ENCODE results near the gene EFCAB9. TPM values are rescaled to one million over a fixed set of nuclear protein-coding genes. Genes with fewer than 3 reads are reported as not detected.

EFCAB9 gene
- total RNA-seq: not detected in 2 replicates

DNA sequence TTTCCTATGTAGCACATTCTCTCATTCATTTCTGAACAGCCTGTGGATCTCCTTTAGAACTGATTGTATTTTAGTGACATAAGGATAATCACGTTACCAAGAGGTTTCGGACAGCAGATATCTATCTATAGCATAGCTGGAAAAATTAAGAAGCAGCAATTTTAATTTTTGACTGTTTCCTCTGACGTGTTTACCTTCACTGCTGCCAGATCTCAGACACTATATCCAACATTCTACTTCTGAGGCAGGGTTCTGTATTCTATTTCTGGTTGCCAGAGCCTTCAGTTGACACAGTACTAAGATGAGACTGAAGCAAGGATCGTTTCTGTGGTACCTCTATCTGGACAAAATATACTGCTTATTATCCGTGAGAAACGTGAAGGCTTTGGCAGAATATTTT, at the start of gene EFCAB9:
TSS of gene EFCAB9 (plus strand) at position 301 of the 400 bp plus-strand sequence. CDS start at position 302, 1 bp downstream.
- DNase-seq (ENCODE audit: low read depth) (no peak), FAIRE-seq (no peak)
- H3K4me3 ChIP-seq (ENCODE audit: low read depth, low read length): no peak within 1 kb of the TSS
- no peaks in the 10 kb centered on the region for H3K27me3 ChIP-seq (ENCODE audit: control insufficient read depth, insufficient read depth, low read length)
- TF ChIP-seq, protein P1, sequence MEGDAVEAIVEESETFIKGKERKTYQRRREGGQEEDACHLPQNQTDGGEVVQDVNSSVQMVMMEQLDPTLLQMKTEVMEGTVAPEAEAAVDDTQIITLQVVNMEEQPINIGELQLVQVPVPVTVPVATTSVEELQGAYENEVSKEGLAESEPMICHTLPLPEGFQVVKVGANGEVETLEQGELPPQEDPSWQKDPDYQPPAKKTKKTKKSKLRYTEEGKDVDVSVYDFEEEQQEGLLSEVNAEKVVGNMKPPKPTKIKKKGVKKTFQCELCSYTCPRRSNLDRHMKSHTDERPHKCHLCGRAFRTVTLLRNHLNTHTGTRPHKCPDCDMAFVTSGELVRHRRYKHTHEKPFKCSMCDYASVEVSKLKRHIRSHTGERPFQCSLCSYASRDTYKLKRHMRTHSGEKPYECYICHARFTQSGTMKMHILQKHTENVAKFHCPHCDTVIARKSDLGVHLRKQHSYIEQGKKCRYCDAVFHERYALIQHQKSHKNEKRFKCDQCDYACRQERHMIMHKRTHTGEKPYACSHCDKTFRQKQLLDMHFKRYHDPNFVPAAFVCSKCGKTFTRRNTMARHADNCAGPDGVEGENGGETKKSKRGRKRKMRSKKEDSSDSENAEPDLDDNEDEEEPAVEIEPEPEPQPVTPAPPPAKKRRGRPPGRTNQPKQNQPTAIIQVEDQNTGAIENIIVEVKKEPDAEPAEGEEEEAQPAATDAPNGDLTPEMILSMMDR (IDR thresholded peaks at IDR 0.05; ENCODE audit: insufficient read depth, low read length, severe bottlenecking): no peak
- no peaks in the 10 kb centered on the region for H3K36me3 ChIP-seq (ENCODE audit: control insufficient read depth, insufficient read depth, low read length)

DNA sequence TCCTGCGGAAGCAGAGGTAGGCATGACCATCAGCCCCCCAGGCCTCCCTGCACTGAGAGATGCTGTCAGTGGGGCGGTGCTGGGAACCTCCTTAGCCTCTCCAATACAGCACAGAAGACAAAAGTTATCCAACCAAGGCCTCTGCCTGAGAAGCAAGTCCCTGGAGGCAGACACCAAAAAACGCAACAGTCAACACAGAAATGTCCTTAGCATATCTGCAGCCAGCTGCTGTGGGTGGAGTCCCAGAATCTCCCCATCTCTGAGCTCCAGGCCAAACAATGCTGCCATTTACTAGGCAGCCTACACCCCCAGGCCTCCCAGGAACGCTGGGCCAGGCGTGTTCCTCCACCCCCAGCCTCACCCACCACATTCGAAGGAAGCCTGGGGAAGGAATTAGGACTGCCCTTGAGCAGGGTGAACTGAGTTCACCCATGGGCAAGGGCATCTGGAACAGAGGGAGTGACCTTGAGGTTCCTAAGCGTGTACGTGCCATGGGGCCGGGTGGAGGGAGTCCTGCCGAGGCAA, 49.6 kb upstream of the EFCAB9 start:
- FAIRE-seq (no peak), DNase-seq (ENCODE audit: low read depth) (no peak)
- TF ChIP-seq, protein P1 (IDR thresholded peaks at IDR 0.05; ENCODE audit: insufficient read depth, low read length, severe bottlenecking): no peak
- H3K36me3 ChIP-seq (ENCODE audit: control insufficient read depth, insufficient read depth, low read length): no peaks in the 10 kb centered on the region
- H3K4me3 ChIP-seq (ENCODE audit: low read depth, low read length): no peak overlapping the region
- H3K27me3 ChIP-seq (ENCODE audit: control insufficient read depth, insufficient read depth, low read length): no peaks in the 10 kb centered on the region

DNA sequence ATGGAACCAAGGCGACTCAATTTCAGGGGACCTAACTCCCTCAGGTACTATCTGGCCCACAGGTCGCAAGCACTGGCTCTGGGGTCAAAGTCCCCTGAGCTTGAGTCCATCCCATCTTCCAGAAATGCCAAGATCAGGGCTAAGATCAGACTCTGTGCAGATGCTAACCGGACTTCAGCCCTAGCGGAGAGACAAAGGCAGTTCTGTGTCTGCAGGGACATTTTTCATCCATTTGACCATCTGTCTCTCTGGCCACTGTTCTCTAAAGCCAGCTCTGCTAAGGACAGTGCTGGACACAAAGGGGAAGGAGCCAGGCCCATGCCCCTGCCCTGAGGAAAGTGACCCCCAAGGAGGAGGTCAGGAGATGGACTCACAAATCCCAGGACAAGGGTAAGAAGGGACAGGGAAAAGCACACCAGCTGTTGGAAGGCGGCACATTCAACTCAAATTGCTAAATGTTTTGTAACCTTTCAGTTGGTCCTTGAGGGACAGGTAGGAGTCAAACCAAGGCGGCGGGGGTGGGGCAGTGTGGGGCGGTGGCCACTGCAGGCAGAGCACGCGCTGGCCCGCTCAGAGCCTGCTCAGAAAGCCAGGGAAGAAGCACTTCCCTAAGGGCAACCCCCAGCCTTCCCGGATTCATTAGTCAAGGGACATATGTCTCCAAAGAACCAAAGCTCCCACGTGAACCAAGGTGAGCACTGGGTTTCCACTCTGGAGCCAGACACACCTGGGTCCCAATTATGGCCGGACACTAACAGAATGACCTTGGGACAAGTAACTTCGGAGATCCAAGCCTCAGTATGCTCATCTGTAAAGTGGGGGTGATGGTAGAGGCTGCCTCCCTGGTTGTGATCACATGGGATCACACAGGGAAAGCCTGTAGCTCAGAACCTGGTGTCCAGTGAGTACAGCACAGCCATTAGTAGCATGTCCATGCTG, 48.8 kb upstream of the EFCAB9 start:
- H3K4me3 ChIP-seq (ENCODE audit: low read depth, low read length): no peak overlapping the region
- H3K27me3 ChIP-seq (ENCODE audit: control insufficient read depth, insufficient read depth, low read length): no peaks in the 10 kb centered on the region
- no peak for DNase-seq (ENCODE audit: low read depth)
- no peak for FAIRE-seq
- TF ChIP-seq, protein P1 (IDR thresholded peaks at IDR 0.05; ENCODE audit: insufficient read depth, low read length, severe bottlenecking): no peak
- no peaks in the 10 kb centered on the region for H3K36me3 ChIP-seq (ENCODE audit: control insufficient read depth, insufficient read depth, low read length)

DNA sequence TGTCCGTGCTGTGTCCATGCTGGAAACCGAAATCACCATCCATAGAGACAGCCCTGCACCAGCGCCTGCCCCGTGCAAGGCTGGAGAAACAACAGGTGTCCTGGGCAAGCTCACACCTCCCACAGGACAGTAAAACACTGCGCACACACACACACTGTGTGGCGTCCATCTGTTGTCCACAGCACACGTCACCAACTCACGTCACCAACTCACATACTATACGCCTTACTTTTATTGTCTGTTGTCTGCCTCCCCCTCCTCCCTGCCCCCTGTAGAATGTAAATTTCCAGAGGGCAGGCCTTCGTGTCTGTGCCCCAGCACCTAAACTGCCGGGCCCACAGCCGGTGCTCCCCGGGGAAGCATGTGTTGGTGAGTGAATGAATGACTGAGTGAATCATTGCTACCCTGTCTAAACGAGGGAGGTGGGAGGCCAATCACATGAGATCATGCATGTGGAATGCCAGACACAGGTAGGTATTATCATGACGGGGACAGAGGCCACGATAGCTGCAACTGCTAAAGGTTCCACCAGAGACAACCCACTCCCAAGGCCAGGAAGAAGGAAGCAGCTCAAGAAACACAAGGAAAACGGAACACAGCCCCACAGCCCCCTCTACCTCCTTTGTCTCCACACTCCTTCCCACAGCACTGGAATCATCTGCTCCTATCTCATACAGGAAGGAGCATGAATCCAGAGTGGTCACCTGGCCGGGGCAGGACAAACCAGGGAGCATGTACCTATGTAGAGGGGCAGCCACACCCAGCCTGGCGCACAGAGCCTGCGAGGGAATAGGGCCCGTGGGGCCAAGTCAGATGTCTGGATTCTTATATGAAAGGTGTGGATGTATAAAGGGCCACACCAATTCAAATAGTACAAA, 47.9 kb upstream of the EFCAB9 start:
- TF ChIP-seq, protein P1 (IDR thresholded peaks at IDR 0.05; ENCODE audit: insufficient read depth, low read length, severe bottlenecking): no peak
- DNase-seq (ENCODE audit: low read depth): peak; percentile 31
- Histone ChIP-seq H3K4me3 (ENCODE audit: low read depth, low read length) (no peak overlapping the region), H3K36me3 (ENCODE audit: control insufficient read depth, insufficient read depth, low read length) (no peaks in the 10 kb centered on the region), H3K27me3 (ENCODE audit: control insufficient read depth, insufficient read depth, low read length) (no peaks in the 10 kb centered on the region)
- no peak for FAIRE-seq

DNA sequence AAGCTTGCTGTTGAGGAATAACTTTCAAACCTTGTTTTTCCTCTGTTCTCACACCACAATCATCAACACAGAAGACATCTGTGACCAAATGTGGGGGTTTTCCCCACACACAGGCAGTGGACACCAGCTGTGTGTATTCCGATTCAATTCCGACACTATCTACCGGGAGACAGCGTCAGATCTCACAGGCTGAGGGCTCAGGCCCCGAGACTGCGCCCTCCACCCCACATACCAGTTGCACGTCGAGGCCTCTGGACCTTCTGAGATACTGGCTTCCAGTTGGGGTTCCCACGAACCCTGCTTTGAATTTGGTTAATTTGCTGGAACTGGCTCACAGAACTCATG, 47.3 kb upstream of the EFCAB9 start:
- H3K36me3 ChIP-seq (ENCODE audit: control insufficient read depth, insufficient read depth, low read length): no peaks in the 10 kb centered on the region
- TF ChIP-seq, protein P1 (IDR thresholded peaks at IDR 0.05; ENCODE audit: insufficient read depth, low read length, severe bottlenecking): no peak
- DNase-seq (ENCODE audit: low read depth) (no peak), FAIRE-seq (no peak)
- H3K27me3 ChIP-seq (ENCODE audit: control insufficient read depth, insufficient read depth, low read length): no peaks in the 10 kb centered on the region
- H3K4me3 ChIP-seq (ENCODE audit: low read depth, low read length): no peak overlapping the region

All from bronchial epithelial cell (primary cell).